H9 (cell line): Measurements from ENCODE around the gene TSPO2. TPM values are rescaled to one million over a fixed set of nuclear protein-coding genes. Genes with fewer than 3 reads are reported as not detected.

Source experiments
- DNase-seq: peaks from one replicate; pipeline ENCODE4 v3.0.0-alpha.2; 2017
- H2AFZ ChIP-seq: one replicate; pipeline ENCODE4 v1.6.1; 2013; ENCODE audit warnings: mild to moderate bottlenecking, low read length, control low read depth, moderate library complexity
- H2AK5ac ChIP-seq: 2 replicates; pipeline ENCODE4 v1.6.1; 2013; ENCODE audit warnings: low read length, control low read depth, mixed read lengths; ENCODE audit not compliant: insufficient read length
- H2BK120ac ChIP-seq: one replicate; pipeline ENCODE4 v1.6.1; 2013; ENCODE audit warnings: low read depth, mild to moderate bottlenecking, low read length, control low read depth, inconsistent platforms; ENCODE audit not compliant: poor library complexity, severe bottlenecking
- H2BK12ac ChIP-seq: 2 replicates; pipeline ENCODE4 v1.6.1; 2013; ENCODE audit warnings: low read length, control low read depth, mixed read lengths, low read depth; ENCODE audit not compliant: insufficient read length
- H2BK15ac ChIP-seq: 2 replicates; pipeline ENCODE4 v1.6.1; 2013; ENCODE audit warnings: low read depth, low read length, control low read depth
- H2BK20ac ChIP-seq: one replicate; pipeline ENCODE4 v1.6.1; 2013; ENCODE audit warnings: low read depth, mild to moderate bottlenecking, low read length, control low read depth, inconsistent platforms; ENCODE audit not compliant: poor library complexity, severe bottlenecking
- H2BK5ac ChIP-seq: 2 replicates; pipeline ENCODE4 v1.6.1; 2013; ENCODE audit warnings: low read length, control low read depth, mixed read lengths; ENCODE audit not compliant: insufficient read length
- H3K14ac ChIP-seq: 2 replicates; pipeline ENCODE4 v1.6.1; 2013; ENCODE audit warnings: low read length, control low read depth; ENCODE audit not compliant: insufficient read depth
- H3K18ac ChIP-seq: 2 replicates; pipeline ENCODE4 v1.6.1; 2013; ENCODE audit warnings: low read depth, mild to moderate bottlenecking, mixed read lengths, low read length, control low read depth; ENCODE audit not compliant: insufficient read length
- H3K23ac ChIP-seq: 2 replicates; pipeline ENCODE4 v1.6.1; 2013; ENCODE audit warnings: low read length, control low read depth, mixed read lengths, low read depth; ENCODE audit not compliant: insufficient read length
- H3K23me2 ChIP-seq: 2 replicates; pipeline ENCODE4 v1.6.1; 2013; ENCODE audit warnings: low read depth, mild to moderate bottlenecking, mixed read lengths, low read length, control low read depth; ENCODE audit not compliant: insufficient read length, poor library complexity, severe bottlenecking
- H3K27ac ChIP-seq: 2 replicates; pipeline ENCODE4 v1.5.1; 2013; ENCODE audit warnings: low read length, control low read depth, mixed read lengths, low read depth; ENCODE audit not compliant: insufficient read length
- H3K27me3 ChIP-seq: 2 replicates; pipeline ENCODE4 v1.6.1; 2013; ENCODE audit warnings: low read length, control low read depth, inconsistent platforms; ENCODE audit not compliant: insufficient read depth
- H3K4ac ChIP-seq: 2 replicates; pipeline ENCODE4 v1.6.1; 2013; ENCODE audit warnings: low read depth, mild to moderate bottlenecking, control low read depth, inconsistent platforms, low read length, moderate library complexity
- H3K4me1 ChIP-seq: 2 replicates; pipeline ENCODE4 v1.6.1; 2013; ENCODE audit warnings: low read length, control low read depth, inconsistent platforms; ENCODE audit not compliant: insufficient read depth
- H3K4me2 ChIP-seq: 2 replicates; pipeline ENCODE4 v1.6.1; 2013; ENCODE audit warnings: low read length, control low read depth, mixed read lengths; ENCODE audit not compliant: insufficient read length, insufficient read depth
- H3K56ac ChIP-seq: 2 replicates; pipeline ENCODE4 v1.6.1; 2013; ENCODE audit warnings: low read depth, mild to moderate bottlenecking, mixed read lengths, low read length, control low read depth; ENCODE audit not compliant: insufficient read length
- H3K79me1 ChIP-seq: 2 replicates; pipeline ENCODE4 v1.6.1; 2013; ENCODE audit warnings: low read depth, mild to moderate bottlenecking, moderate library complexity, low read length, control low read depth, inconsistent platforms; ENCODE audit not compliant: insufficient read depth, poor library complexity, severe bottlenecking
- H3K79me2 ChIP-seq: 2 replicates; pipeline ENCODE4 v1.6.1; 2013; ENCODE audit warnings: low read length, control low read depth, inconsistent platforms; ENCODE audit not compliant: insufficient read depth
- H3K9ac ChIP-seq: 2 replicates; pipeline ENCODE4 v1.6.1; 2013; ENCODE audit warnings: low read length, control low read depth, mixed read lengths; ENCODE audit not compliant: insufficient read length; ENCODE audit errors: extremely low read depth
- H3K9me3 ChIP-seq: one replicate; pipeline ENCODE4 v1.6.1; 2013; ENCODE audit warnings: low read depth, low read length, inconsistent platforms; ENCODE audit not compliant: control insufficient read depth
- H3T11ph ChIP-seq: one replicate; pipeline ENCODE4 v1.6.1; 2013; ENCODE audit warnings: mild to moderate bottlenecking, low read length, control low read depth, inconsistent platforms
- H4K20me1 ChIP-seq: one replicate; pipeline ENCODE4 v1.6.1; 2013; ENCODE audit not compliant: control insufficient read depth, insufficient read length, insufficient read depth
- H4K5ac ChIP-seq: 2 replicates; pipeline ENCODE4 v1.6.1; 2013; ENCODE audit warnings: low read depth, mild to moderate bottlenecking, mixed read lengths, low read length, control low read depth; ENCODE audit not compliant: insufficient read length
- H4K8ac ChIP-seq: replicated peaks from 2 replicates; pipeline ENCODE4 v1.6.1; 2013; ENCODE audit warnings: low read length, control low read depth, mixed read lengths, low read depth; ENCODE audit not compliant: insufficient read length
- H4K91ac ChIP-seq: 2 replicates; pipeline ENCODE4 v1.6.1; 2013; ENCODE audit warnings: low read depth, mild to moderate bottlenecking, moderate library complexity, mixed read lengths, low read length, control low read depth; ENCODE audit not compliant: insufficient read length
- H3K27ac Mint-ChIP-seq, 3 experiments: 2 replicates in 2 of 3; 3 replicates in 1 of 3; pipeline ENCODE4 v1.8.0; 2020 to 2021; ENCODE audit warnings: mixed read lengths in 3 of 3, mild to moderate bottlenecking in 1 of 3, moderate library complexity in 1 of 3
- H3K27me3 Mint-ChIP-seq: 2 replicates; pipeline ENCODE4 v1.8.0; 2021; ENCODE audit warnings: low read depth, mild to moderate bottlenecking, moderate library complexity, mixed read lengths
- H3K36me3 Mint-ChIP-seq, 3 experiments: 2 replicates in 2 of 3; 3 replicates in 1 of 3; pipeline ENCODE4 v1.8.0; 2020 to 2021; ENCODE audit warnings: low read depth in 3 of 3, mixed read lengths in 3 of 3; ENCODE audit not compliant: insufficient read depth in 1 of 3
- H3K4me1 Mint-ChIP-seq, 2 experiments: 2 replicates each; pipeline ENCODE4 v1.8.0; 2020; ENCODE audit warnings: mixed read lengths in 2 of 2
- H3K4me3 Mint-ChIP-seq, 2 experiments: 2 replicates in 1 of 2; 3 replicates in 1 of 2; pipeline ENCODE4 v1.8.0; 2020 to 2021; ENCODE audit warnings: mild to moderate bottlenecking in 2 of 2, mixed read lengths in 2 of 2, moderate library complexity in 1 of 2
- H3K9me3 Mint-ChIP-seq, 2 experiments: 2 replicates in 1 of 2; 3 replicates in 1 of 2; pipeline ENCODE4 v1.8.0; 2020; ENCODE audit warnings: mild to moderate bottlenecking in 2 of 2, mixed read lengths in 2 of 2, moderate library complexity in 1 of 2
- WGBS: extraction: QIAGEN DNeasy Blood & Tissue Kit; methylation state at CpG from one replicate; pipeline ENCODE4 v1.1.7; 2013; ENCODE audit warnings: missing lambda C conversion rate, low lambda C conversion rate, mixed read lengths; ENCODE audit not compliant: insufficient read length; ENCODE audit errors: extremely low coverage; 5-methylcytosine and 5-hydroxymethylcytosine counted together
- total RNA-seq: library from RNA; stranded (reverse); gene quantifications from 2 replicates; pipeline ENCODE4 v1.2.1, GENCODE V29; 2021
- TF ChIP-seq, protein P1 (sequence below): fragments of 200-600 bp; sonication (generic); conservative IDR thresholded peaks from 3 replicates; pipeline ENCODE4 v1.8.0; 2021; ENCODE audit warnings: antibody characterized with exemption, mild to moderate bottlenecking

The TSPO2 gene
- total RNA-seq, 1 experiment from 2014 or later: not detected

DNA sequence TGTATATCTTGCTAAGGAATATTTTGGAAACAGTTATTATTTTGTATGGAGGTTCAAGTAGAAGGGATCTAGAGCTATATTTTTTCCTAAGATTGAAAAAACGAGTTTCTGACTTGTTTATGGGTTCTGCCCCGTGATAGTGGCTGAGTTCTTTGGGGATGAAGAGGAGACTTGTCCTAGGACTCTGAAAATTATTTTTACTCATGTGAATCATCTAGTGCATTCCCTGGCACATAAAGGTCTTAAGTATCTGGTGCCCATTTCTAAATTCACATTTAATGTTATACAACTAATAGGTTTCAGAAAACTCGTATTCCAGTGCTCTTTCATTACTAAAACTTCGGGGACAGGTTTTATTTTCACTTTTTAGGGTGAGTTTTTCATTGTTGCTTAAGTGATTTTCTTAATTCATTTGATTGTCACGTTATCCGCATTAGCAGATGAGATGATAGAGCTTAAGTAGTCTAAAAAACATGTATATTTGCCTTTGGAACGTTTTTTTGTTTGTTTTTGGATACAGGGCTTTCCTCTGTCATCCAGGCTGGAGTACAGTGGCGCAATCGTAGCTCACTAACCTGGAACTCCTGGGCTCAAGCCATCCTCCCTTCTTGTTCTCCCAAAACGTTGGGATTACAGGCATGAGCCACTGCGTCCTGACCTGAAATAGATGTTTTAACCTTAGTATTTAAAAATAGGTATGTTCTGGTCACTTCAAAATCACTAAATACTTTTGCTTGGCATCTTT, 32.6 kb downstream of the TSPO2 start:
- Histone ChIP-seq H3K27me3 (no peaks in the 10 kb centered on the region), H3K56ac (no peak overlapping the region), H3K79me2 (peaks cover 41% of the 10 kb centered on the region), H3K14ac (no peak overlapping the region), H3K4me2 (peak overlapping the region; percentile 100), H4K20me1 (no peaks in the 10 kb centered on the region), H4K91ac (no peak overlapping the region), H4K8ac (no peak overlapping the region), H3K23me2 (peaks cover 9% of the 10 kb centered on the region), H3K9ac (no peak overlapping the region), H4K5ac (no peak overlapping the region), H2AFZ (no peak overlapping the region), H3K79me1 (peaks cover 5% of the 10 kb centered on the region), H3K4me1 (no peaks in the 10 kb centered on the region), H2BK5ac (no peak overlapping the region), H2BK20ac (no peak overlapping the region), H3K27ac (no peak overlapping the region), H3K23ac (no peak overlapping the region), H3K4ac (no peak overlapping the region), H3T11ph (no peak overlapping the region), H2BK120ac (no peak overlapping the region), H2BK15ac (no peak overlapping the region), H2AK5ac (no peak overlapping the region), H3K9me3 (no peaks in the 10 kb centered on the region), H2BK12ac (no peak overlapping the region), H3K18ac (no peak overlapping the region)
- Mint-ChIP-seq H3K27ac (peak overlapping the region in 2 of 3 experiments; percentile 1 to 92; a peak in 4 of 7 replicates), H3K27me3 (no peaks in the 10 kb centered on the region), H3K4me3 (peak overlapping the region; percentile 91 to 92), H3K4me1 (peaks cover 35 to 38% of the 10 kb centered on the region in 2 experiments), H3K36me3 (peaks cover 7 to 36% (median 21%) of the 10 kb centered on the region in 3 experiments; a peak in 6 of 7 replicates), H3K9me3 (no peaks in the 10 kb centered on the region; a peak in 1 of 5 replicates)
- no peak for DNase-seq
- TF ChIP-seq, protein P1, sequence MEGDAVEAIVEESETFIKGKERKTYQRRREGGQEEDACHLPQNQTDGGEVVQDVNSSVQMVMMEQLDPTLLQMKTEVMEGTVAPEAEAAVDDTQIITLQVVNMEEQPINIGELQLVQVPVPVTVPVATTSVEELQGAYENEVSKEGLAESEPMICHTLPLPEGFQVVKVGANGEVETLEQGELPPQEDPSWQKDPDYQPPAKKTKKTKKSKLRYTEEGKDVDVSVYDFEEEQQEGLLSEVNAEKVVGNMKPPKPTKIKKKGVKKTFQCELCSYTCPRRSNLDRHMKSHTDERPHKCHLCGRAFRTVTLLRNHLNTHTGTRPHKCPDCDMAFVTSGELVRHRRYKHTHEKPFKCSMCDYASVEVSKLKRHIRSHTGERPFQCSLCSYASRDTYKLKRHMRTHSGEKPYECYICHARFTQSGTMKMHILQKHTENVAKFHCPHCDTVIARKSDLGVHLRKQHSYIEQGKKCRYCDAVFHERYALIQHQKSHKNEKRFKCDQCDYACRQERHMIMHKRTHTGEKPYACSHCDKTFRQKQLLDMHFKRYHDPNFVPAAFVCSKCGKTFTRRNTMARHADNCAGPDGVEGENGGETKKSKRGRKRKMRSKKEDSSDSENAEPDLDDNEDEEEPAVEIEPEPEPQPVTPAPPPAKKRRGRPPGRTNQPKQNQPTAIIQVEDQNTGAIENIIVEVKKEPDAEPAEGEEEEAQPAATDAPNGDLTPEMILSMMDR: no peak
- WGBS: no CpG with 5 or more reads among the region's 11 CpGs
